HG03039 (cell line): ENCODE measurements around the gene C1orf159.
"Not testable (repeated sequence)": the region's sequence is repeated elsewhere in the genome, so short reads cannot be mapped to it uniquely, and the experiment has no call there.

Experiments used
- ATAC-seq: cut with Tn5 transposase; IDR thresholded peaks from one replicate; pipeline ENCODE4 v1.9.1; 2021; ENCODE audit warnings: mild to moderate bottlenecking, moderate library complexity; ENCODE audit not compliant: unreplicated experiment

The C1orf159 gene

DNA sequence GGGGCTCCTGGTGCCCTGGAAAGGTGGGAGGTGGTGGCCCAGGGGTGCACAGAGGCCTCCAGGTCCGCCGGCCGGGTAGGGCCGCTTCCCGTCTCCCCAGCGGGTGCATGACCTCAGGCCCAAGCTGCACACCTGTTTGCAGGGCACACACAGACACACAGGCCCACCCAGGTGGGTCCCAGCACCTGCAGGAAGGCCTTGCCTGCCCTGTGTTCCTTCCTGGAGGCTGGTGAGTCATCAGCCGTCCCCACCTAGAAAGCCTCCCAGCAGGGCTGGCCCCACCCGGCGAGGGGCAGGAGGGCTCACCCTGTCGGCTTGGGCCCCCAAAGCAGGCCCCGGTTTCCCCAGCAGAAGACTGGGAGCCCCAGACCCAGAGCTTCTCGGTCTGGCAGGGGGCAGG, 34.2 kb upstream of the C1orf159 start:
- no peak for ATAC-seq

DNA sequence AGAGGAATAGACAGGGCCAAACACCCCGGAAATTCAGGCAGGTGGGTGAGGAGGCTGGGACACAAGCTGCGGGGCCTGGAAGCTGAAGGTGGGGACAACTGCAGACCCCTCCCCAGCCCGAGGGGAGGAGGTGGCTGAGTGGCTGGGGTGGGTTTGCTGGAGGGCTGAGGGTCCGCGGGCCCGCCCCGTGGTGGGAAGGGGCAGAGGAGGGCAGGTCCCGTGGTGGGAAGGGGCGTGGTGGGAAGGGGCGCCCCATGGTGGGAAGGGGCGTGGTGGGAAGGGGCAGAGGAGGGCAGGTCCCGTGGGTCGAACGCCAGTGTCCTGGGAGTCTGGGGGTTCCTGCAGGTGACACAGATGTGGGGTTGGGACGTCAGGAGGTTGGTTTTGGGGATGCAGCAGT, 33.5 kb upstream of the C1orf159 start:
- no peak for ATAC-seq

DNA sequence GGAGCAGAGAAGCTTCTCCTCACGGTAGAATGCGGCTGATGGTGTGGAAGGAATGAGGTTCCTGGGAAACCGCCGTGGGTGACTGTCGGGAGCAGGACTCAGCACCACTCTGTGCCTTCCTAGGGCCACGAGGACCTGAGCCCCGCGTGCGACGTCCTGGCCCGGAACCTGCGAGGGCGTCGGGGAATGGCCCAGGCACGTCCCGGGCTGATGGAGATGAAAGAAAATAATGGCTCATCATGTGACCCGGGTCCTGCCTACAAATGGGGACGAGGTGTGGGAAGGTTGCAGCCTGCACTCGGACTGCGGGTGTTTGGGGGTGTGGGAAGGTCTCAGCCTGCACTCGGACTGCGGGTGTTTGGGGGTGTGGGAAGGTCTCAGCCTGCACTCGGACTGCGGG, 32.7 kb upstream of the C1orf159 start:
- no peak for ATAC-seq

- no peak for ATAC-seq
These were observed 32.2 kb upstream of the C1orf159 start for GRCh38 chr1:1148061-1148460.

- no peak for ATAC-seq
These were observed 30.7 kb upstream of the C1orf159 start for GRCh38 chr1:1146596-1146995.

DNA sequence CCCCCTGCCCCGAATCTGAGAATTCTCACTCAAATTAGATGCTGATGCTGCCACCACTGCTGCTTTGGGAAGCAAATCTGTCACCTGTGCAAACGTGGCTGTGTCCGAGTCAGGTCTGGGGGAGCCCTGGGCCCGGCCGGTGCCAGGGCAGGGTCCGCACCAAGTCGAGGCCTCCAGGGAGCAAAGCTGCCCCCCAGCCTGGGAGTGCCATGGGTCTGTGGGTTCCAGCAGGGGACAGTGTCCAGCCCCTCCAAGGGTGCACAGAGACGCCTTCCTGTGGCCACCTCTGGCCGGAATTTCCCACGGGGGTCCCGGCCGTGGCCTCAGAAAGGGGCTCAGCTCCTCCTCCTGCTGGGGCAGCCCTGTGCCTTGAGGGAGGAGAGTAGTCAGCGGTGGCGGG, 30.1 kb upstream of the C1orf159 start:
- ATAC-seq, result no peak

GRCh38 chr1:1145547-1145914, 29.6 kb upstream of the C1orf159 start:
- ATAC-seq, result no peak

DNA sequence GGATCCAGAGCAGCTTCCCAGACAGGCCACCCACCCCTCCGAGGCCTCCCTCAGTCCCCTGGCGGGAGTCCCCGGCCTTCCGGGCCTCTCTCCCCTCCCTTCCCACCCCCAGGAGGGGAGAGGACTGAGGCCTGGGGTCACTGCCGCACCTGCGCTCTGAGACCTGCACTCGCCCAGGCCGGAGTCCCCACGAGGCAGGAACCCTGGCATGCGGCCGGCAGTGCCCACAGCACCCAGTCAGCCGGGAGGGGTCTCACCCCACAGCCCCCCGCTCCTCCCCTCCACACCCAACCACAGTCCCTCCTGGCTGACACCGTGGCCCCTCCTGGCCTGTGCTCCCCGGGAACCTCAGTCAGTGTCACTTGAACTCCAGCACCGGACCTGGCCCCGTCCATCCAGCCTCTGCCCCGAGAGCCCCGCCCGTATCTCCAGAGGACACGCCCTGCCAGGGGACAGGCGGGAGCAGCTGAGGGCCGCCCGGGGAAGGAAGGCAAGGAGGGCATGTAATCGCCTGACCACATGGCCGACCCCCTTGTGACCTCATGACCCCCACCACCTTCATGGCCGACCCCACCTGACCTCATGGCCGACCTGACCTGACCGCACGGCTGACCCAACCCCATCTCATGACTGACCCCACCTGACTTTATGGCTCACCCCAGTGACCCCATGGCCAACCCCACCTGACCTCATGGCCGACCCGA, 29.1 kb upstream of the C1orf159 start:
- no peak for ATAC-seq

- ATAC-seq, result no peak
These were observed 28.4 kb upstream of the C1orf159 start for GRCh38 chr1:1144122-1144842.

DNA sequence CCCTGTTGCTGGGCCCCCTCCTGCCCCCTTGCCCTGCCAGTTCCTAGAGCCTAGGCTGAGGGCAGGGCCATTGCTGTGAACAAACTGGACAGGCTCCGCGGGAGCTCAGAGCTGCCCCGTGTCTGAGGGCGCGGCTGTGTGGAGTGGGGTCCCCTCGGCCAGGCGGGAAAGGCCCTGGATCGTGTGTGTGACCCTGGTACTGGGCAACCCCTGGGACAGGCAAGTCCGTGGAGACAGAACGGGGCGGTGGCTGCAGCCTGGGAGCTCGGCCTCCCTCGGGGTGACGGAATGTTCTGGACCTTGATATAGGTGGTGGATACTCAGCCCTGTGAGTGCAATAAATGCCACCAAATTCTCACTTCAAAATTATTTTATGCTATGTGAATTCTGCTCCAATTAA, 27.7 kb upstream of the C1orf159 start:
- no peak for ATAC-seq

GRCh38 chr1:1142844-1143243, 27.0 kb upstream of the C1orf159 start:
- ATAC-seq, result no peak

DNA sequence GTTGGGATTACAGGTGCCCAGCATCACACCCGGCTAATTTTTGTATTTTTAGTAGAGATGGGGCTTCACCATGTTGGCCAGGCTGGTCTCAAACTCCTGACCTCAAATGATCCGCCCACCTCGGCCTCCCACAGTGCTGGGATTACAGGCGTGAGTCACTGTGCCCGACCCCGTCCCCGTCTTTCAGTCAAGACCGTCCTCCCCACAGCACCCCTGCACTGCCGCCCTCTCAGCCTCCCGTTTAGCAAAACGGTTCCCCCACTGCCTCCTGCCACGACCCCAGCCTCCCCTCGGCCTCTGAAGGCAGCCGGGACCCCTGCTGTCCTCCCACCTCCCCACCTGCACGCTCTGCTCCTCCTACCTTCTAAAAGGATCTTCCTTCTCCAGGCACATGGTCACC, 26.5 kb upstream of the C1orf159 start:
- ATAC-seq, result not testable (repeated sequence)

GRCh38 chr1:1141911-1142250, 26.0 kb upstream of the C1orf159 start:
- ATAC-seq, result no peak

- ATAC-seq, result no peak
These were observed 25.5 kb upstream of the C1orf159 start for GRCh38 chr1:1141244-1141910.

GRCh38 chr1:1140673-1141072, 24.8 kb upstream of the C1orf159 start:
- ATAC-seq, result no peak

DNA sequence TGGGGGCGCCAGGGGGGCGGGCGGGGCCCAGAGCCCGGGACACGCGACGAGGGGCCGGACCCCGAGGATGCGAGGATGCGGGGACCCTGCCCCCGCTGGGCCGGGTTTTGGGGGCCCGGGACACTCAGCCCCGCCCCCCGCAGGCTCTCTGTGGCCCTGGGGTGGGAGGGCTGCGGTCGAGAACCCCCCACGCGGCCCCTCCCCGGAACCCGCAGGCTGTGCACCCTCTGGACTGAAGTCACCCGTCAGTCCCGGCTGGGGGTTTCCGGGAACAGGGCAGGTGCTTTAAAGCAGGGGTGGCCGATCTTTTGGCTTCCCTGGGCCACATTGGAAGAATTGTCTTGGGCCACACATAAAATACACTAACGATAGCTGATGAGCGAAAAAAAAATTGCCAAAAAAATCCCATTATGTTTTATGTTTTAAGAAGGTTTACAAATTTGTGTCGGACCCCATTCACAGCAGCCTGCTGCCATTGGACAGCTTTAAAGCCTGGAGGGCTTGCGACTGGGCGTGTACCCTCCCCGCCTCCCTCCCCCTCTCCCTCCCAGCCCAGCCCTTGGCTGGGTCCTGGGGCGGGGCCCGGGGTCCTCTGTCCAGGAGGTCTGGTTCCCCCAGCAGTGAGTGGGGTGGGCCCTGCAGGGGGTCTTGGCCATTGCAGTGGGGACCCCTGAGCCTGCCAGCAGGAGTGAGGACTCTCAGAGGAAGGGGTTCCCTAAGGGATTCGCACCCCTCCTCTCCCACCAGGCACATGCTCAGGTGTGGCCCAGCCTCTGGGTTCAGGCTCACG, 21.6 kb upstream of the C1orf159 start:
- no peak for ATAC-seq

DNA sequence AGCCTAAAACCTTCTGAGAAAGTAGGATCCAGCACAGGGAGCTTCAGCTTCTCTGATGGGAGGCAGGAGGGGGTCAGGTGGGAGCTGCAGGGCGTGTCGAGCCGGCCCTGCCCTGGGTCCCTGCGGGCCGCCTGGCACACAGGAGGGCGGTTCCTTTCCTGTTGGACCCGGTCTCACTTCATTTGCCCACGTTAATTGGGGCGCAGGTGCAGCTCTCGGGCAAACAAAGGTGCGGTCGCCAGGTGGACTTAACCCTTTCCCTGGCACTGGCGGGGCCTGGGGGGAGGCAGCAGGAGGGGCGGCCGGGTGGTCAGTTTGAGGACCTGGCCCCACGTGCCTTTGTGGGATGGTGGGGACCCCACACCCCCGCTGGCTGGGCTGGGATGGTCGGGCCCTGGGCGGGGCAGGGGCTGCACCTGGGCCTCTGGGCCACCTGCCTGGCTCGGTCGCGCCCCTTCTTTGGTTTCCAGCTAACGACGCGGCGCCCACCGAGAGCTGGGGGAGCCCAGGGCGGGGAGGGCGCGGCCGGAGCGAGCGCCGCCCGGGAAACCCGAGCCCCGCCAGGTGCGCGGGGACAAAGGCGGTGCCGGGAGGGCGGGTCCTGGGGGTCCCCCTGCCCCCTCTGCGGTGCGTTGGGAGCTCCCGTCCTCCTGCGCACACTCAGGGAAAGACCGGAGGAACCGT, 20.8 kb upstream of the C1orf159 start:
- ATAC-seq, result no peak

- no peak for ATAC-seq
These were observed 19.6 kb upstream of the C1orf159 start for GRCh38 chr1:1135339-1136136.

DNA sequence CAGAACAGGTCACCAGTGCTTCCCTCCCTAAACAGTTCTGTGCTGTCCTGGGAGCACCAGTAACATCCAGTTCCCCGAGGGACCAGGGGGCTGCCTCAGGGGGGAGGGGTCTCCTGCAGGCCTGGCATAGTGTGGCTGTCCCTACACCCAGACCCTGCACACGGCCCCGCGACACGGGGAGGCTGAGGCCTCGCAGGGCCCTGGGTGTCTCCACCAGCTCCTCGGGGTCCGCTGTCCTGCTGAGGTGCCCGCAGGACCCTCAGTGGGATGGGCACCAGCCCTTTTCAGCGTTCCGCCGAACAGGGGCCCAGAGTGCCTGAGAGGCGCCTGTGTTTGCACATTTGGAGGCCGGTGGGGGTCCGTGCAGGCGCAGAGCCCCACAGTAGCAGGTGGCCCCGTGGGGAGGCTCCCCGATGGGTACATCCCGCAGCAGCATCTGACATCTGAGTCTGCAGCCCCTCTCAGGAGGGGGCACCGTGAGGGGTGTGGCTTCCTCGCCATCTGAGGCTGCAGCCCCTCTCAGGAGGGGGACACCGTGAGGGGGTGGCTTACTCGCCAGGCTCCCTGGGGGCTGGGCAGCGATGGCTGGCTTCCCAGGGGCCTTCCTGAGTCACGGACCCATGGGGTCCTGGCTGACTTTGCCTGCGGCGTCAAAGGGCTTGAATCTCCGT, 18.5 kb upstream of the C1orf159 start:
- no peak for ATAC-seq
